Measurements from ENCODE around the gene SGSM2. TPM values are rescaled to one million over a fixed set of nuclear protein-coding genes. Genes with fewer than 3 reads are reported as not detected.
A peak's percentile ranks its signal among the peaks of the same experiment; 100 is the strongest.

Gene SGSM2
- polyA plus RNA-seq, 1 donor from 2014 or later: 222 TPM

DNA sequence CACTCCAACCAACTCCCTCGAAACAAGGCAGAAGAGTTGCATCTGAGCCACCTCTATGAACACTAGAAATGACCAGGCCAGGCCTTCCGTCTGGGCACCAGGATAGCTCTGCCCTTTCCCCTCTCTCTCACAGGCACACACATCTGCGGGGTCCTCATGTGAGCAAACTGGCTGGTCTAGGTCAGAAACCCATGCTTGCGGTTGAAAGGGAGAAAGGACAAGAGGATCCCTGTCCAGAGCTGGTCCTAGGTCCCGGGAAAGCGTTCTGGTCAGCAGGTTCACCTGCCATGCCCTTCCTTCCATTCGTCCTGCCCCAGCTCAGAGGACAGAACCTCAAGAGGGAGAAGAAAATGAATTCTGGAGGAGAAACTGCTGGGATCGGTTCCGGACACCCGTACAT lies 60.9 kb downstream of the SGSM2 start:
- no peaks in the 10 kb centered on the region for H3K27me3 ChIP-seq (ENCODE audit: insufficient read depth, low read depth, low read length)
- no peaks in the 10 kb centered on the region for H3K9me3 ChIP-seq (ENCODE audit: low read length)
- no peaks in the 10 kb centered on the region for H3F3A ChIP-seq (ENCODE audit: insufficient read depth, low read length, poor library complexity, severe bottlenecking)
- H3K9ac ChIP-seq (ENCODE audit: low read length): peak overlapping the region; percentile 99
- H3K4me2 ChIP-seq (ENCODE audit: low read length): peak overlapping the region; percentile 84
- peak overlapping the region; percentile 100 for H3K4me3 ChIP-seq (ENCODE audit: low read length)
- H3K9me2 ChIP-seq (ENCODE audit: insufficient read depth, low read length): no peaks in the 10 kb centered on the region
- peaks cover 38% of the 10 kb centered on the region for H4K20me1 ChIP-seq (ENCODE audit: insufficient read depth)
- peak overlapping the region; percentile 100 for H3K27ac ChIP-seq (ENCODE audit: low read length)
- TF ChIP-seq, protein P1, sequence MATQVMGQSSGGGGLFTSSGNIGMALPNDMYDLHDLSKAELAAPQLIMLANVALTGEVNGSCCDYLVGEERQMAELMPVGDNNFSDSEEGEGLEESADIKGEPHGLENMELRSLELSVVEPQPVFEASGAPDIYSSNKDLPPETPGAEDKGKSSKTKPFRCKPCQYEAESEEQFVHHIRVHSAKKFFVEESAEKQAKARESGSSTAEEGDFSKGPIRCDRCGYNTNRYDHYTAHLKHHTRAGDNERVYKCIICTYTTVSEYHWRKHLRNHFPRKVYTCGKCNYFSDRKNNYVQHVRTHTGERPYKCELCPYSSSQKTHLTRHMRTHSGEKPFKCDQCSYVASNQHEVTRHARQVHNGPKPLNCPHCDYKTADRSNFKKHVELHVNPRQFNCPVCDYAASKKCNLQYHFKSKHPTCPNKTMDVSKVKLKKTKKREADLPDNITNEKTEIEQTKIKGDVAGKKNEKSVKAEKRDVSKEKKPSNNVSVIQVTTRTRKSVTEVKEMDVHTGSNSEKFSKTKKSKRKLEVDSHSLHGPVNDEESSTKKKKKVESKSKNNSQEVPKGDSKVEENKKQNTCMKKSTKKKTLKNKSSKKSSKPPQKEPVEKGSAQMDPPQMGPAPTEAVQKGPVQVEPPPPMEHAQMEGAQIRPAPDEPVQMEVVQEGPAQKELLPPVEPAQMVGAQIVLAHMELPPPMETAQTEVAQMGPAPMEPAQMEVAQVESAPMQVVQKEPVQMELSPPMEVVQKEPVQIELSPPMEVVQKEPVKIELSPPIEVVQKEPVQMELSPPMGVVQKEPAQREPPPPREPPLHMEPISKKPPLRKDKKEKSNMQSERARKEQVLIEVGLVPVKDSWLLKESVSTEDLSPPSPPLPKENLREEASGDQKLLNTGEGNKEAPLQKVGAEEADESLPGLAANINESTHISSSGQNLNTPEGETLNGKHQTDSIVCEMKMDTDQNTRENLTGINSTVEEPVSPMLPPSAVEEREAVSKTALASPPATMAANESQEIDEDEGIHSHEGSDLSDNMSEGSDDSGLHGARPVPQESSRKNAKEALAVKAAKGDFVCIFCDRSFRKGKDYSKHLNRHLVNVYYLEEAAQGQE (IDR thresholded peaks at IDR 0.05; ENCODE audit: borderline replicate concordance): no peak
- TF ChIP-seq EZH2 (IDR thresholded peaks at IDR 0.05; ENCODE audit: borderline replicate concordance, insufficient read depth, low read length, poor library complexity, severe bottlenecking) (no peak), EP300 (conservative IDR thresholded peaks at IDR 0.05; ENCODE audit: poor library complexity, severe bottlenecking) (no peak), TAF1 (IDR thresholded peaks at IDR 0.05; ENCODE audit: low read depth) (no peak), POLR2AphosphoS5 (IDR thresholded peaks at IDR 0.05) (no peak), MXI1 (conservative IDR thresholded peaks at IDR 0.05; ENCODE audit: poor library complexity, severe bottlenecking) (no peak), SMC3 (conservative IDR thresholded peaks at IDR 0.05; ENCODE audit: poor library complexity) (no peak), RAD21 (conservative IDR thresholded peaks at IDR 0.05) (no peak)
- TF ChIP-seq, protein P2, sequence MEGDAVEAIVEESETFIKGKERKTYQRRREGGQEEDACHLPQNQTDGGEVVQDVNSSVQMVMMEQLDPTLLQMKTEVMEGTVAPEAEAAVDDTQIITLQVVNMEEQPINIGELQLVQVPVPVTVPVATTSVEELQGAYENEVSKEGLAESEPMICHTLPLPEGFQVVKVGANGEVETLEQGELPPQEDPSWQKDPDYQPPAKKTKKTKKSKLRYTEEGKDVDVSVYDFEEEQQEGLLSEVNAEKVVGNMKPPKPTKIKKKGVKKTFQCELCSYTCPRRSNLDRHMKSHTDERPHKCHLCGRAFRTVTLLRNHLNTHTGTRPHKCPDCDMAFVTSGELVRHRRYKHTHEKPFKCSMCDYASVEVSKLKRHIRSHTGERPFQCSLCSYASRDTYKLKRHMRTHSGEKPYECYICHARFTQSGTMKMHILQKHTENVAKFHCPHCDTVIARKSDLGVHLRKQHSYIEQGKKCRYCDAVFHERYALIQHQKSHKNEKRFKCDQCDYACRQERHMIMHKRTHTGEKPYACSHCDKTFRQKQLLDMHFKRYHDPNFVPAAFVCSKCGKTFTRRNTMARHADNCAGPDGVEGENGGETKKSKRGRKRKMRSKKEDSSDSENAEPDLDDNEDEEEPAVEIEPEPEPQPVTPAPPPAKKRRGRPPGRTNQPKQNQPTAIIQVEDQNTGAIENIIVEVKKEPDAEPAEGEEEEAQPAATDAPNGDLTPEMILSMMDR (IDR thresholded peaks at IDR 0.05; ENCODE audit: poor library complexity, severe bottlenecking): no peak
- no peaks in the 10 kb centered on the region for H3K36me3 ChIP-seq (ENCODE audit: insufficient read depth, low read length)
- H3K79me2 ChIP-seq (replicated peaks; ENCODE audit: insufficient read depth, low read length): peaks cover 61% of the 10 kb centered on the region
- H2AFZ ChIP-seq (ENCODE audit: low read depth, low read length): no peak overlapping the region

DNA sequence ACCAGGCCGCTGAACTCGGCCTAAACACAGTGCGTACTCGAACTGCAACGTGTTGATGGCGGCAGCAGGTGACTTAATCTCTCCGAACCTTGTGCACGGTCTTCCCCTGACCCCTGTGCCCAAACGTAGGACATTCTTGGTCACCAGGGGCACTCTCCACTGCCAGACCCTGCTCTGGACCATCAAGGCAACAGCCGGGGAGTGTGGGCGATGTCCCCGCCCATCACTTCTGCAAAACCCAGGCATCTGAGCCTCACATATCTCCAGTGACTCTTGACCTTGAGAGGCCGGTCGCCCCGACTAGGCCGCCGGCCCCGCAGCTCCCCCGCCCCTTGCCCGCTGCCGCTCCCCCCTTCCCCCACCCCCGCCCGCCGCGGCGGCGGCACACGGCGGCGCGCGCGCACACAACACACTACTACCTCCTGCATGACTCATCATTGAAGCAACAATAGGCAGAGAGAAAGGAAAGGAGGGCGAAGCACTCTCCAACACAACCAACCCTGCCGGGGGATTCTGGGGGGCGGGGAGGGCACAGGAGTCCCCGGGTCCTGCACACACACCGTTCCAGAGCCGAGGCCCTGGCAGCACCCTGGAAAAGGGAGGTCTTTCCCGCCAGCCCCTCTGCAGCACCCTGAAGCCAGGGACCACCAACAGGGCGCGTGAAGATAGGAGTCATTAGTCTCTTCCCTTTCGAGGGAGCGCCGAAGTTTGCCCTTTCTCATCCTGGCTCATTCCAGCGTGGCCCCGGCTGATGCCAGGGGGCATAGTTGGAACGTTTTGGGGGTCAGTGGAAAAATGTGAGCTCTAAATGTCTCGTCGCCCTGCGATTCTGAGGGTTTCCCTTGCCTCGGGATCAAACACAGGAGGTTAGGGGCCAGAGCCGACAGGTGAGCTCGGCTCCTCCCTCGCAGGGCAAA lies 61.6 kb downstream of the SGSM2 start:
- H3K27me3 ChIP-seq (ENCODE audit: insufficient read depth, low read depth, low read length): no peaks in the 10 kb centered on the region
- H3K36me3 ChIP-seq (ENCODE audit: insufficient read depth, low read length): no peaks in the 10 kb centered on the region
- peak overlapping the region; percentile 33 for H2AFZ ChIP-seq (ENCODE audit: low read depth, low read length)
- H3F3A ChIP-seq (ENCODE audit: insufficient read depth, low read length, poor library complexity, severe bottlenecking): no peaks in the 10 kb centered on the region
- H3K79me2 ChIP-seq (replicated peaks; ENCODE audit: insufficient read depth, low read length): peaks cover 61% of the 10 kb centered on the region
- H3K4me3 ChIP-seq (ENCODE audit: low read length): peak overlapping the region; percentile 100
- H4K20me1 ChIP-seq (ENCODE audit: insufficient read depth): peaks cover 38% of the 10 kb centered on the region
- H3K9me3 ChIP-seq (ENCODE audit: low read length): no peaks in the 10 kb centered on the region
- TF ChIP-seq POLR2AphosphoS5 (IDR thresholded peaks at IDR 0.05): peak; percentile 65
- no peak for TF ChIP-seq EP300 (conservative IDR thresholded peaks at IDR 0.05; ENCODE audit: poor library complexity, severe bottlenecking)
- TF ChIP-seq, protein P2 (IDR thresholded peaks at IDR 0.05; ENCODE audit: poor library complexity, severe bottlenecking): no peak
- TF ChIP-seq EZH2 (IDR thresholded peaks at IDR 0.05; ENCODE audit: borderline replicate concordance, insufficient read depth, low read length, poor library complexity, severe bottlenecking): no peak
- TF ChIP-seq, protein P1 (IDR thresholded peaks at IDR 0.05; ENCODE audit: borderline replicate concordance): peak; percentile 55
- TF ChIP-seq TAF1 (IDR thresholded peaks at IDR 0.05; ENCODE audit: low read depth): no peak
- H3K27ac ChIP-seq (ENCODE audit: low read length): peak overlapping the region; percentile 100
- peak overlapping the region; percentile 99 for H3K9ac ChIP-seq (ENCODE audit: low read length)
- no peaks in the 10 kb centered on the region for H3K9me2 ChIP-seq (ENCODE audit: insufficient read depth, low read length)
- H3K4me2 ChIP-seq (ENCODE audit: low read length): peak overlapping the region; percentile 100
